ENCODE results near the gene SS18L1.

- TF ChIP-seq SP1 (IDR thresholded peaks at IDR 0.05) (no peak), BHLHE40 (IDR thresholded peaks at IDR 0.05; ENCODE audit: borderline replicate concordance) (no peak), NFRKB (IDR thresholded peaks at IDR 0.05) (no peak), FOXA1 (IDR thresholded peaks at IDR 0.05) (no peak), ZNF384 (IDR thresholded peaks at IDR 0.05) (no peak), FOXM1 (IDR thresholded peaks at IDR 0.05; ENCODE audit: borderline replicate concordance) (no peak), FOXK2 (IDR thresholded peaks at IDR 0.05) (no peak), L3MBTL2 (conservative IDR thresholded peaks at IDR 0.05) (no peak), ELF4 (IDR thresholded peaks at IDR 0.05) (no peak), TARDBP (IDR thresholded peaks at IDR 0.05) (no peak), CTBP1 (IDR thresholded peaks at IDR 0.05; ENCODE audit: borderline replicate concordance) (no peak)
- TF ChIP-seq, protein P1, sequence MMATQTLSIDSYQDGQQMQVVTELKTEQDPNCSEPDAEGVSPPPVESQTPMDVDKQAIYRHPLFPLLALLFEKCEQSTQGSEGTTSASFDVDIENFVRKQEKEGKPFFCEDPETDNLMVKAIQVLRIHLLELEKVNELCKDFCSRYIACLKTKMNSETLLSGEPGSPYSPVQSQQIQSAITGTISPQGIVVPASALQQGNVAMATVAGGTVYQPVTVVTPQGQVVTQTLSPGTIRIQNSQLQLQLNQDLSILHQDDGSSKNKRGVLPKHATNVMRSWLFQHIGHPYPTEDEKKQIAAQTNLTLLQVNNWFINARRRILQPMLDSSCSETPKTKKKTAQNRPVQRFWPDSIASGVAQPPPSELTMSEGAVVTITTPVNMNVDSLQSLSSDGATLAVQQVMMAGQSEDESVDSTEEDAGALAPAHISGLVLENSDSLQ (IDR thresholded peaks at IDR 0.05): no peak
Measured at GRCh38 chr20:62129731-62130531, 13.6 kb upstream of the SS18L1 start.
